ENCODE data around the gene TDRD3.

TDRD3 gene

DNA sequence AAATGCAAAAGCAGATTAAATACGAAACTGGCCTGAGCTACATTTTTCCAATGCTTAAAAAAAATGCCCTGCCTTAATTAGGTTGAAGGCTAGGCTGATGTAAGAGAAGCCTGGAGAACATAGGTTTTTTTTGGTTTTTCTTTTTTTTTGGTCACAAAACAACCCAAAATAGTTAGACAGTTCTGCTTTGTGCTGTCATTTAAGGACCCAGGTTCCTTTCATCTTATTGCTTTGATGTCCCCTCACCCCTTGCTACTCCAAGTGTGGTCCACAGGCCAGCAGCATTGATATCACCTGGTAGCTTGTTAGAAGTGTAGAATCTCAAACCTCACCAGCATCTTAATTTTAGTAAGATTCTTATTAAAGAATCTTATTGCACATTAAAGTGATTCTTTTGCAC lies 14.4 kb downstream of the TDRD3 start:
- no peak overlapping the region for H3K4me3 ChIP-seq (ENCODE audit: control insufficient read depth, low read depth, low read length)
- TF ChIP-seq, protein P1, sequence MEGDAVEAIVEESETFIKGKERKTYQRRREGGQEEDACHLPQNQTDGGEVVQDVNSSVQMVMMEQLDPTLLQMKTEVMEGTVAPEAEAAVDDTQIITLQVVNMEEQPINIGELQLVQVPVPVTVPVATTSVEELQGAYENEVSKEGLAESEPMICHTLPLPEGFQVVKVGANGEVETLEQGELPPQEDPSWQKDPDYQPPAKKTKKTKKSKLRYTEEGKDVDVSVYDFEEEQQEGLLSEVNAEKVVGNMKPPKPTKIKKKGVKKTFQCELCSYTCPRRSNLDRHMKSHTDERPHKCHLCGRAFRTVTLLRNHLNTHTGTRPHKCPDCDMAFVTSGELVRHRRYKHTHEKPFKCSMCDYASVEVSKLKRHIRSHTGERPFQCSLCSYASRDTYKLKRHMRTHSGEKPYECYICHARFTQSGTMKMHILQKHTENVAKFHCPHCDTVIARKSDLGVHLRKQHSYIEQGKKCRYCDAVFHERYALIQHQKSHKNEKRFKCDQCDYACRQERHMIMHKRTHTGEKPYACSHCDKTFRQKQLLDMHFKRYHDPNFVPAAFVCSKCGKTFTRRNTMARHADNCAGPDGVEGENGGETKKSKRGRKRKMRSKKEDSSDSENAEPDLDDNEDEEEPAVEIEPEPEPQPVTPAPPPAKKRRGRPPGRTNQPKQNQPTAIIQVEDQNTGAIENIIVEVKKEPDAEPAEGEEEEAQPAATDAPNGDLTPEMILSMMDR (conservative IDR thresholded peaks at IDR 0.05; ENCODE audit: control insufficient read depth, insufficient read depth, low read depth, low read length) = no peak
- DNase-seq (ENCODE audit: low read depth) = no peak

DNA sequence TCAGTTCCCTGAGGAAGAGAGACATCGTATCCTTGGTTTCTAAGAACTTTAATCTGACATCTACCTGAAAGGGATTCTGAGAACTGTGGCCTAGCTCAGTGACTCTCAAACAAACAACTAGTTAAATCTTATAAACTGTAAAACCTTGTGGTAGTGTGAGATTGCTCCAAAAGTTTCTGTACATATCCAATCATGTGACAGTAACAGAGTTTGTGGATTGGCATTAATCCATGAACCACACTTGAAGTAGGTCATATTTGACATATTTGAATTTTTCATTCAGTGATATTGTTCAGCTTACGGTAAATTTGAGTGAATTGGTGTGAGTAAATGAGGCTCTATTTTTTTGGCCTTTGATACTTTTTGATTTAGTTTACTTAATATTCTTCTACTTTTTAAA lies 15.0 kb downstream of the TDRD3 start:
- TF ChIP-seq, protein P1 (conservative IDR thresholded peaks at IDR 0.05; ENCODE audit: control insufficient read depth, insufficient read depth, low read depth, low read length) = no peak
- no peak overlapping the region for H3K4me3 ChIP-seq (ENCODE audit: control insufficient read depth, low read depth, low read length)
- no peak for DNase-seq (ENCODE audit: low read depth)

DNA sequence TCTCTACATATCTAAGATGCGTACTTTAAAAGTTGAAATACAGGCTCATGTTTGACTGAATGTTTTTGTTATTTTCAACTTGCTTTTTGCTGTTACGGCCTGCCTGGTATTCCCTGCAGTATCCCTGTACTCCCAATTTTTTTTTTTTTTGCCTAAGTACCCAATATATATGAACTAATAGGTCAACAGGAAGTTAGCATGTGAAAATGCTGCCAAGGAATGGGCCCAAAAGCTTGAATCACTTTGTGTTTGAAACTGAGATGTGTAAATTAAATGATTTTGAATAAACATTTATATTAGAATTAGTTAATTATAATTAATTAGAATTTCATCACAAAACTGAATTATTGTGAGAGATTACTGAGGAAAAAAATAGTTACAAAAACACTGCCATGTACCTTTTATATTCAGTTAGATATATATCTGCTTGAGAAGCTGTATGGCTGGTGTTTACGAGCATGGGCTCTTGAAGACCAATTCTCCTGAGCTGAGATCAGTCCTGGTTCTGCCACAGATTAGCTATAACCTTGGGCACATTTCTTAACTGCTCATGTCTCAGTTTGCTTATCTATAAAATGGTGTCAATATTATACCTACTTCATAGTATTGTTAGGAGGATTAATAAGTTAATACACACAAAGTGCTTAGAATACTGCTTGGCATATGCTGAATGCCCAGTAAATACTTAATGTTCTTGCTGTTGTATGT lies 16.0 kb downstream of the TDRD3 start:
- H3K4me3 ChIP-seq (ENCODE audit: control insufficient read depth, low read depth, low read length) = no peak overlapping the region
- TF ChIP-seq, protein P1 (conservative IDR thresholded peaks at IDR 0.05; ENCODE audit: control insufficient read depth, insufficient read depth, low read depth, low read length) = no peak
- no peak for DNase-seq (ENCODE audit: low read depth)

DNA sequence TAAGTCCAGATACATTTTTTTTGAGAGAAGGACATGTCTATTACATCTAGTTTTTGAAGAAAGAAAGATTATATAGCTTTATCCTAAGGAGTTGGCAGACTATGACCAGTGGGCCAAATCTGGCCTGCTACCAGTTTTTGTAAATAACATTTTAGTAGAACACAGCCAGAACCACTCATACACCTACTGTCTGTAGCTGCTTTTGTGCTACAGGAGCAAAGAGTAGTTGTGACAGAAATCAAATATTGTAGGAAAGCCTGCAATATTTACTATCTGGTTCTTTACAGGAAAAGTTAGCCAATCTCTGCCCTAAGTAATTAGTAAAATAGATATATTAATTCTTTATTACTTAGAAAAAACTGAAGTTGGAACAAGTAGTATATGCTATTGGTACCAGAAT lies 17.2 kb downstream of the TDRD3 start:
- no peak overlapping the region for H3K4me3 ChIP-seq (ENCODE audit: control insufficient read depth, low read depth, low read length)
- TF ChIP-seq, protein P1 (conservative IDR thresholded peaks at IDR 0.05; ENCODE audit: control insufficient read depth, insufficient read depth, low read depth, low read length) = no peak
- DNase-seq (ENCODE audit: low read depth) = no peak

DNA sequence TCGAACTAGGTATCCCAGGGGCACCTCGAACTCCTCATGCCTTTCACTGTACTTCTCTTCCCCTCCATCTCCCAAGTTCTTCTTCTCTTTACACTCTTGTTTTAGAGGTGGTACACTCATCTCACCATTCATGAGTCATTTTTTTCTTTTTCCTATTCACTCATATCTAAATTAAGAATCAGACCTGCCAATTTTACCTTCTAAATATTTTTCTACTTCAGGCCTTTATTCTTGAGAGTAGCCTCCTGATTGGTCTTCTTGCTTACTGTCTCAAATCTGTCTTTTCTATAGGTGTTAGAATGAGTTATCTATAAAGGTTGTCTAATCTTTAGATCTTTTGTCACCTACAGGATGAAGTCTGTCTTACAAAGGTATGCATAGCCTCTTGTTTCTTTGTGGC lies 20.7 kb downstream of the TDRD3 start:
- H3K4me3 ChIP-seq (ENCODE audit: control insufficient read depth, low read depth, low read length) = no peak overlapping the region
- TF ChIP-seq, protein P1 (conservative IDR thresholded peaks at IDR 0.05; ENCODE audit: control insufficient read depth, insufficient read depth, low read depth, low read length) = no peak
- no peak for DNase-seq (ENCODE audit: low read depth)

DNA sequence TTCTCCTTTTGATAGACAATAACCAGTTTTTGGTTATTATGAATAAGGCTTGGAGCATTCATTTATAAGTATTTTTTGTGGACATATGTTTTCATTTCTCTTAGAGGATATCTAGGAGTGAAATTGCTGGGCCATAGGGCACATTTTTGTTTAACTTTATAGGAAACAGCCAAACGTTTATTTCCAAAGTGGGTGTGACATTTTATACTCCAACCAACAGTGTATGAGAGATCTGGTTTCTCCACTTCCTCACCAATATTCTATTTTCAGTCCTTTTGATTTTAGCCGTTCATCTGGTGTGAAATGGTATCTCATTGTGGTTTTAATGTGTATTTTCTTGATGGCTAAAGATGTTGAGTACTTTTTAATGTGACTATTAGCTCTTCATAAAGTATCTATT lies 21.9 kb downstream of the TDRD3 start:
- no peak for DNase-seq (ENCODE audit: low read depth)
- H3K4me3 ChIP-seq (ENCODE audit: control insufficient read depth, low read depth, low read length) = no peak overlapping the region
- TF ChIP-seq, protein P1 (conservative IDR thresholded peaks at IDR 0.05; ENCODE audit: control insufficient read depth, insufficient read depth, low read depth, low read length) = no peak

DNA sequence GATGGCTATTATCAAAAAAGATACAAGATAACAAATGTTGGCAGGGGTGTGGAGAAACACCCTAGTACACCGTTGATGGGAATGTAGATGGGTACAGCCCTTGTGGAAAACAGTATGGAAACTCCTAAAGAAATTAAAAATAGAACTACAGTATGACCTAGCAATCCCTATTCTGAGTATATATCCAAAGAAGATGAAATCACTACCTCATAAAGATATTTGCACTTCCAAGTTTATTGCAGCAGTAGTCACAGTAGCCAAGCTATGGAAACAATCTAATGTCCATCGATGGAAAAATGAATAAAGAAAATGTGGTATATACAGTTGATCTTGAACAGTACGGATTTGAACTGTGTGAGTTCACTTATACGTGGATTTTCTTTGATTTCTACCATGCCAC lies 28.3 kb downstream of the TDRD3 start:
- no peak for DNase-seq (ENCODE audit: low read depth)
- TF ChIP-seq, protein P1 (conservative IDR thresholded peaks at IDR 0.05; ENCODE audit: control insufficient read depth, insufficient read depth, low read depth, low read length) = no peak
- no peak overlapping the region for H3K4me3 ChIP-seq (ENCODE audit: control insufficient read depth, low read depth, low read length)
